HG03066 (cell line): ENCODE measurements around the gene TMEM14B.
"Not testable (repeated sequence)": the region's sequence is repeated elsewhere in the genome, so short reads cannot be mapped to it uniquely, and the experiment has no call there.

ENCODE experiments used
- ATAC-seq: cut with Tn5 transposase; IDR thresholded peaks from one replicate; pipeline ENCODE4 v1.9.1; 2021; ENCODE audit warnings: low read depth; ENCODE audit not compliant: unreplicated experiment

Gene TMEM14B

GRCh38 chr6:10745116-10745515 is 2.5 kb upstream of the TMEM14B start:
- no peak for ATAC-seq

GRCh38 chr6:10746915-10747250 is 722 bp upstream of the TMEM14B start:
- no peak for ATAC-seq

- ATAC-seq, result no peak
Measured at GRCh38 chr6:10749734-10750133, 2.1 kb downstream of the TMEM14B start.

GRCh38 chr6:10750568-10750967 is 3.0 kb downstream of the TMEM14B start:
- ATAC-seq, result not testable (repeated sequence)

- ATAC-seq, result not testable (repeated sequence)
Measured at GRCh38 chr6:10751757-10752156, 4.2 kb downstream of the TMEM14B start.

- ATAC-seq, result no peak
Measured at GRCh38 chr6:10756085-10756484, 8.5 kb downstream of the TMEM14B start.

GRCh38 chr6:10759312-10759839 is 11.8 kb downstream of the TMEM14B start:
- peak; percentile 68 for ATAC-seq

GRCh38 chr6:10759884-10760329 is 12.3 kb downstream of the TMEM14B start:
- no peak for ATAC-seq

- no peak for ATAC-seq
Measured at GRCh38 chr6:10763006-10763405, 15.4 kb downstream of the TMEM14B start.

- no peak for ATAC-seq
Measured at GRCh38 chr6:10769419-10769818, 21.8 kb downstream of the TMEM14B start.

GRCh38 chr6:10771371-10771894 is 23.8 kb downstream of the TMEM14B start:
- no peak for ATAC-seq

GRCh38 chr6:10778230-10778629 is 30.6 kb downstream of the TMEM14B start:
- no peak for ATAC-seq

GRCh38 chr6:10779076-10779475 is 31.5 kb downstream of the TMEM14B start:
- ATAC-seq, result no peak

- ATAC-seq, result no peak
Measured at GRCh38 chr6:10791673-10792072, 44.1 kb downstream of the TMEM14B start.

GRCh38 chr6:10792101-10792500 is 44.5 kb downstream of the TMEM14B start:
- no peak for ATAC-seq

GRCh38 chr6:10793035-10793434 is 45.4 kb downstream of the TMEM14B start:
- ATAC-seq, result no peak

GRCh38 chr6:10793695-10794094 is 46.1 kb downstream of the TMEM14B start:
- ATAC-seq, result no peak

GRCh38 chr6:10794239-10794638 is 46.6 kb downstream of the TMEM14B start:
- ATAC-seq, result no peak

GRCh38 chr6:10800810-10801209 is 53.2 kb downstream of the TMEM14B start:
- no peak for ATAC-seq

- ATAC-seq, result peak; percentile 85
Measured at GRCh38 chr6:10801224-10801848, 53.7 kb downstream of the TMEM14B start.
